HG02623 (cell line): ENCODE data around the gene PRR23E.

ENCODE experiments used
- ATAC-seq: cut with Tn5 transposase; IDR thresholded peaks from one replicate; pipeline ENCODE4 v1.9.1; 2021; ENCODE audit warnings: moderate library complexity; ENCODE audit not compliant: unreplicated experiment

PRR23E gene

DNA sequence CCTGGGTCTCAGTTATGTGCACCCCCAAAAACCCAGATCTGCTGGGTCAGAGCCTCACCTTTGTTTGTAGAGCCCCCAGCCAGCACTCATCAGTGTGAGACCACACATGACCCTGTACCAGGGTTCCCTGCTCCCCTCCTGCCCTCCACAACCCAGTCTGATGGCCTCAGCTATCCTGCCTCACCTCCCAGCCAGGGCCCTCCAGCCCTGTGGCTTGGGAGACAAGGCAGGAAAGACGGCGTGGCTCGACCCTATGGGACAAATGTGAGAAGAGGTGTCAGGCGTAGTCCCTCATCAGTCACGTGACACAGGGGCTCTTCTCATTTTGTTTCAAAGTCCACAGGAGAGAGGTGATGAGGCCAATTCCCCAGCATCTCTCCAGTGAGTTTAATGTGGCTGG lies 28.3 kb upstream of the PRR23E start:
- ATAC-seq: no peak

- no peak for ATAC-seq
These were observed 27.9 kb upstream of the PRR23E start for GRCh38 chr3:127165036-127165435.

DNA sequence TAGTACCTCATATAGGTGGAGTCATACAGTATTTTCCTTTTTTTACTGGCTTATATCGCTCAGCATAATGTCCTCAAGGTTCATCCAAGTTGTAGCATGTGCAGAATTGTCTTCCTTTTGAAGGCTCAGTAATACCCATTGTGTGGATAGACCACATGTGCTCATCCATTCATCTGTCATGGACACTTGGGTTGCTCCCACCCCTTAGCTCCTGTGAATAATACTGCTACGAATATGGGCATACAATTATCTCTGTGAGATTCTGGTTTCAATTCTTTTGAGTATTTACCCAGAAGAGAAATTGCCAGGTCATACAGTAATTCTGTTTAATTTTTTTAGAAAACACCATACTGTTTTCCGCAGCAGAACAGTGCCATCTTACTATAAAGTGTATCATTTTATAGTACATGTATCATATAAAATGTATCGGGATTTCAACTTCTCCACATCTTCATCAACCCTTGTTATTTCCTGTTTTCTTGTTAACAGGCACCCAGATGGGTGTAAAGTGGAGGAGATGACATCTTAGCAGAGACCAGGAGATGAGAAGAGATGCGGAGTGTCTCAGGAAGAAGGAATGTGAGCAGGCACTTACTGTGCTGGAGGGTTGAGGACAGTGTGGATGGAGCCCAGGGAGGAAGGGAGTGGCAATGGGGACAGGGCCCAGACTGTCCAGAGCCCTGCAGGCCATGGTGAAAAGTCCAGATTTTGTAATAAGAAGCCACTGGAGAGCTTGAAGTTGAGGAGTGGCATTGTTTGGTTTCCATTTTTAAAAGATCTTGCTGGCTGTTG lies 27.0 kb upstream of the PRR23E start:
- no peak for ATAC-seq

GRCh38 chr3:127166501-127167065 lies 26.3 kb upstream of the PRR23E start:
- ATAC-seq: no peak

- ATAC-seq: no peak
These were observed 25.5 kb upstream of the PRR23E start for GRCh38 chr3:127167315-127168043.

DNA sequence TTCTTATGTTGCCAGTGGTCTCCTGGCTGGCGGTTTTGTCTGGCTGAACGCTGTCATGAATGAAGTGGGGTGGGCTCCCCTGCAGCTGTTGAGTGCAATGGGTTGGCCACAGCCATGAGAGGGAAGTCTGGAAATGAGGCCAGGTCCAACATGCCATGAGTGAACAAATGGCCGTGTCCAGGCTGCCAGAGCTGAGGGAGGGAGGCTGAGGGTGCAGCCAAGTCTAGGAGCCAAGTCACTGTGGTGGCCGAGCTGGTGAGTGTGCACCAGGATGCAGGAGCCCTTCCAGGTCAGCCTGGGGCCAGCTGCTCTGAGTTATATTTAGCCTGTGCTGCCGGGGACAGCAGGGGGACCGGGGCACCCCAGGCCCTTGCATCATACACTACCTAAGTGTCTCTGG lies 24.7 kb upstream of the PRR23E start:
- no peak for ATAC-seq

- ATAC-seq: no peak
These were observed 22.1 kb upstream of the PRR23E start for GRCh38 chr3:127170814-127171213.

DNA sequence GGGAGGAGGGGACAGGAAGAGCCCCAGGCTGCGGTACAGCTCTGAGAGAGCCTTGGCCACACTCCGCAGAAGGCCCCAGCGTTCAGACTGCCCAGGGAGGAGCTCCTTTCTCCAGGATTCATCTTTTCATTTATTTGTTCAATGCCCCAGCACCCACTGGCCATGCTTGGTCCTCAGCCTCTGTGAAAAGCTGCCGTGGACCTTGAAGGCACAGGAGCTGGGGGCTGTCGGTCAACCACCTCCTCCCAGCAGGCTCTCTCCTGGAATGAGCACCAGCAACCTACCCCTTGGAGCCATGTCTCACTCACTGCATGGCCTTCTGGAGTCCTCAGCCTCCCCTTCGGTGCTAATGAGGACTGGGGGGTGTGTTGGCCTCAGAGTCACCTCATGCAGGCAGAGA lies 21.6 kb upstream of the PRR23E start:
- ATAC-seq: no peak

GRCh38 chr3:127171721-127172120 lies 21.2 kb upstream of the PRR23E start:
- no peak for ATAC-seq

GRCh38 chr3:127172211-127172610 lies 20.7 kb upstream of the PRR23E start:
- ATAC-seq: no peak

DNA sequence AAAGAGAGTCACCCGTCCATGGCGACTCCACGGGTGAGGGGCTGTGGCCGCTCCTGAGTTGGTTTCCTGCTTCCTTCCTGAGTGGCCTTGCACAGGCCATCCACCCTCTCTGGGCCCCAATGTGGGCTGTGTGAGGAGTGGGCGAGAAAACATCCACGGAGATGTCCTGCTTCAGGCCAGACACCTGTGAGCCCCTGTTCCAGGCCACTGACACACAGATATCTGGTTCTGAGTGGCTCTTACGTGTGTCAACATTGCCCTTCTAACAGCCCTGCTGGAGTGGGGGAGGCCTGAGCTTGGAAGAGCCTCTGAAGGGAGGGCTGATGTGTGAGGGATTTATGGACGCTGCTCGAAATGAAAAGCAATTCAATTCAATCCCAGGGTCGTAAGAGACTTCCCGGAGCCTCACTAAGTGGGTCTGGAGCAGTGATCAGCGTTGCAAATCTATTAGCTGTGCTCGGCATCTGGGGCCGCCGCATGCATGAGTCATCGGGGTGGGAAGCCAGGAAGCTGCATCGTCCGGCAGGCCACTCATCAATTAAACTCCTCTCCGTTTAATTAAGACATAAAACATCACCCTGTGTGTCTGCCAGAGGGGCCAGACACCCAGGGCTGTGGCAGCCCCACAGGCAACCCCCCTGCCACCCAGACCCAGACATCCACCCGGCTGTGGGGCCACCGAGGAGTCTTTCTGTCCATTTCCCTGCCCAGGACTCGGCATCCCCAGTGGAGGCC lies 20.0 kb upstream of the PRR23E start:
- no peak for ATAC-seq

DNA sequence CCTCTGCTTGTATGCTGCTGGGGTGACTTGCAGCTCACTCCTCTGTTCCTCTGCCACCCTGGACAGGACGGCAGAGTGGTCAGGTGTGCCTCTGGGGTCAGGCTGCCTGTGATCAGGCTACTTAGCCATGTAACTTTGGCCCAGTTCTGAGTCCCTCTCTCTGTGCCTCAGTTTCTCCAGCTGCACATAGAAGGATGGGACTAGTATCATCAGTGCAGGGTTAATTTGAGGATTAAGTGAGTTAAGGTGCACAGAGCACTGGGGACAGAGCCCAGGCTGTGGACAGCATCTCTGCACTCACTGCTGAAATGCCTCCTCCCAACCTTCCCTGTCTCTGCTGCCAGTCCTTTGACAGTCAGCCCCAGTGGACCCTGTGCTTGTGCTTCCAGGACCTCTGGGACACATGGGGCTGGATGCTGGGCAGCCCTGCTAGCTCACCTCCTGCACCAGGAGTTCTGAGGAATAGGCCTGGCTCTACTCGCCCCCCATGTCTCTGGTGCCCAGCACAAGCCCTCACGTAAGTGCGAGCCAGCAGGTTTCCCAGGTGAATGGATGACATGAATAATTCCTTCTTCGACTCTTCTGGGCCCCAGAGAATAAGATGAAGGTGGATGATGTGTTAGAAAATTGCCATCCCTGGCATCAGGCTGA lies 19.3 kb upstream of the PRR23E start:
- no peak for ATAC-seq

- no peak for ATAC-seq
These were observed 18.6 kb upstream of the PRR23E start for GRCh38 chr3:127174284-127174683.

DNA sequence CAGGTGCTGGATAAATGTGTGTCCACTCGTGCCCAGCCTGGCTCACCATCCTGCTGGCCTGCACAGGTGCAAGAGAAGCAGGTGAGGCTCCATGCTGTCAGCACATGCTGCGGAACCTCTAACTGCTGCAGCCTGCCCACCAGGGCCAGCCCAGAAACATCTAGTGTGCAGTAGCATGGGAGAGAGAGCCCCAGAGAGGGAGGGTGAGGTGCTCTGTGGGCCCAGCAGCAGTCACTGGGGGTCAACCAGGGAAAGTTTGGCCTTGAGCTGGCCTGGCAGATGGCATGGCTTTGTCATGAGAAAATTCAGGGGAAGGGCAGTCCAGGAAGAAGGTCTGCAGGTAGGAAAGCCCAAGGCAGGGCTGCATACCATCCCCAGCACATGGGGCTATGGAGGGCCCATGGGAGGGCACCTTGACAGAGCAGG lies 18.2 kb upstream of the PRR23E start:
- no peak for ATAC-seq

- ATAC-seq: no peak
These were observed 17.7 kb upstream of the PRR23E start for GRCh38 chr3:127175272-127175671.

DNA sequence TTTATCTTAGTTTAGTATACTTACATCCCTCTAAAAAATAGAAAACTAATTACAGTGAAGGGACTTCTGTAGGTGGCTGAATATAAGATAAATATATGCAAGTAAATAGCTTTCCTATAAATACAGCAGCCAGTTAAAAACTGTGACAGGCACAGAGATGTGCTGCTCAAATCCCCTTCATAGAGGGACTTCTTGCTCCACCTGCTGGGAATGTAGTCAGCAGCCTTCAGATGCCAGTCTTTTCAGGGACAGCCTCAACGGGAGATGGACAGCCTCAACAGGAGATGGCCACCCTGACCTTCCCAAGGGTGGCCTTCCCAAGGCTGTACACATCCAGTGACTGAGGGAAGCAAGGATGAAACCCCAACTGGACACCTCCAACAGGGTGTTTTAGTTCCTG lies 15.7 kb upstream of the PRR23E start:
- no peak for ATAC-seq

DNA sequence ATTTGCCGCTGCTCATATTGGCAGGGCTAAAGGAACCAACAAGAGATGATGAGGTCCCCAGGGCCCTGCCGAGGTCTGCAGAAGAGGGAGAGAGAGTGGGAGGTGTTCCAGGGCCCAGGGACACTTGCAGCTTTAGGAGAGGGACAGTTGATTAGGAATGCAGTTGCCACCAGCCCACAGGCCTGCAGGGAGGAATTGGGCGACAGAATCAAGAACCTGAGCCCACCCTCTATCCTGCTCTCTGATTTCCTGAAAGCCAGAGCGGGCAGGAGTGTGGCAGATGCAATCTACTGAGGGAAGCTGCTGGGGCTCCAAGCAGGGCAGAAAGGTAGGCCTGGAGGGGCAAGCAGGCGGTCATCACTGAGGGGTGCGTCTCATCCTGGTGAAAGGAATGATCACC lies 12.1 kb upstream of the PRR23E start:
- ATAC-seq: no peak

DNA sequence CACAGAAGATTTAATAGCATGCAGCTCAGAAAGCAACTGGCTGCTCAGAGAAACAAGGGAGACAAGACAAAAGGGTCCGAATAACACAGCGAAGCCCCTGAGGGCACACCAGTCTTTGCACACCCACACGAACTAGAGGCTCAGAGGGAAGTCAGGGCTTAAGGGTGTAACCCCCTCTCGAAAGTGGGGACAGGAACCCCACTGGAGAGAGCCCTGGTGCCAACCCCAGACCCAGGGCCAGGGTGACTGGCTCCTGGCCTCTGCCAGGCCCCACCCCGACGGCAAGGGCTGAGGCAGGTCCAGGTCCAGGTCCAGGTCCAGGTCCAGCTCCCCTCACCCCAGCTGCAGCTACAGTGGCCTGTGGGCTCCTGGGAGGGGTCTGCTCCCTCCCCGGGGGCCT lies 10.5 kb upstream of the PRR23E start:
- ATAC-seq: no peak

GRCh38 chr3:127182848-127183714 lies 9.8 kb upstream of the PRR23E start:
- no peak for ATAC-seq
